Endothelial cell of umbilical vein (primary cell): ENCODE data around the gene MED23. TPM values are rescaled to one million over a fixed set of nuclear protein-coding genes. Genes with fewer than 3 reads are reported as not detected.

ENCODE experiments used
- BruUV-seq: library from RNA; stranded (reverse); fragments of 400-500 nt; replicated peaks from 2 replicates; lab custom pipeline; 2021; lab: Mats Ljungman, UMichigan
- CTCF ChIA-PET: fragments of 300-600, 350-600 bp; sonication (Branson Sonifier 250); formaldehyde crosslinking; loops from one replicate; lab custom pipeline; 2021; ENCODE audit warnings: antibody characterized with exemption, inconsistent platforms; lab: Charles Lee
- POLR2A ChIA-PET: fragments of 300-600, 350-600 bp; sonication (Branson Sonifier 250); formaldehyde crosslinking; loops from one replicate; lab custom pipeline; 2021; ENCODE audit warnings: antibody characterized with exemption, inconsistent platforms; lab: Charles Lee
- DNase-seq: peaks from one replicate; pipeline ENCODE4 v3.0.0-alpha.2; 2011; ENCODE audit warnings: low read depth, low spot score
- FAIRE-seq: peaks from 2 replicates; lab custom pipeline; 2011; peaks lifted over from hg19 to GRCh38; lab: Jason Lieb, UNC
- H2AFZ ChIP-seq: 2 replicates; pipeline ENCODE4 v1.6.0; 2012; ENCODE audit warnings: low read depth, low read length, control low read depth, inconsistent platforms
- H3K27ac ChIP-seq: 2 replicates; pipeline ENCODE4 v1.5.1; 2011; ENCODE audit warnings: low read depth, mild to moderate bottlenecking, control low read depth, low read length, moderate library complexity; ENCODE audit not compliant: insufficient read depth
- H3K27me3 ChIP-seq, 2 experiments: 2 replicates each; pipeline versions ENCODE4 v1.6.0 to v1.6.1; 2011; ENCODE audit warnings: low read length in 2 of 2, mixed read lengths in 1 of 2; ENCODE audit not compliant: control insufficient read depth in 2 of 2, insufficient read depth in 2 of 2
- H3K36me3 ChIP-seq, 2 experiments: 2 replicates in 1 of 2; 3 replicates in 1 of 2; pipeline ENCODE4 v1.5.1; 2011; ENCODE audit warnings: low read length in 2 of 2, mild to moderate bottlenecking in 1 of 2, moderate library complexity in 1 of 2; ENCODE audit not compliant: control insufficient read depth in 2 of 2, insufficient read depth in 2 of 2; ENCODE audit errors: extremely low read depth in 1 of 2
- H3K4me1 ChIP-seq: 3 replicates; pipeline ENCODE4 v1.5.1; 2011; ENCODE audit warnings: mild to moderate bottlenecking, low read length; ENCODE audit not compliant: control insufficient read depth, insufficient read depth; ENCODE audit errors: extremely low read depth
- H3K4me2 ChIP-seq: 2 replicates; pipeline ENCODE4 v1.6.1; 2011; ENCODE audit warnings: low read length, control low read depth, mixed read lengths; ENCODE audit not compliant: insufficient read depth
- H3K4me3 ChIP-seq, 3 experiments: fragments of 200-600 bp in 1 of 3; sonication (generic), shearing (Covaris generic) in 1 of 3; replicated peaks in 1 of 3; 2 replicates each; pipeline ENCODE4 v1.5.1; 2011 to 2016; ENCODE audit warnings: control low read depth in 3 of 3, low read length in 3 of 3, mild to moderate bottlenecking in 2 of 3, inconsistent platforms in 1 of 3, low read depth in 1 of 3, moderate library complexity in 1 of 3; ENCODE audit not compliant: insufficient read depth in 1 of 3
- H3K79me2 ChIP-seq: 2 replicates; pipeline ENCODE4 v1.6.0; 2012; ENCODE audit warnings: low read length, inconsistent platforms; ENCODE audit not compliant: control insufficient read depth, insufficient read depth
- H3K9ac ChIP-seq: replicated peaks from 2 replicates; pipeline ENCODE3; 2011; ENCODE audit warnings: low read length, control low read depth; ENCODE audit not compliant: insufficient read depth; ENCODE audit errors: extremely low read depth
- H3K9me1 ChIP-seq: replicated peaks from 3 replicates; pipeline ENCODE4 v1.6.0; 2011; ENCODE audit warnings: mild to moderate bottlenecking, low read length; ENCODE audit not compliant: control insufficient read depth, insufficient read depth; ENCODE audit errors: extremely low read depth
- H3K9me3 ChIP-seq: replicated peaks from 2 replicates; pipeline ENCODE4 v1.5.1; 2012; ENCODE audit warnings: low read length, inconsistent platforms; ENCODE audit not compliant: control insufficient read depth, insufficient read depth
- H4K20me1 ChIP-seq: replicated peaks from 2 replicates; pipeline ENCODE3; 2011; ENCODE audit warnings: mild to moderate bottlenecking, low read length; ENCODE audit not compliant: control insufficient read depth, insufficient read depth; ENCODE audit errors: extremely low read depth
- CTCF ChIP-seq, 2 donors: IDR thresholded peaks; 1 replicate in 1 of 2; 2 replicates in 1 of 2; pipeline ENCODE4 v1.5.1; 2011; ENCODE audit warnings: low read length in 2 of 2, mild to moderate bottlenecking in 2 of 2, moderate library complexity in 2 of 2, control low read depth in 1 of 2, inconsistent platforms in 1 of 2, low read depth in 1 of 2; ENCODE audit not compliant: insufficient read depth in 1 of 2; ENCODE audit errors: extremely low read depth in 1 of 2
- EZH2 ChIP-seq: IDR thresholded peaks from 2 replicates; pipeline ENCODE4 v1.6.1; 2012; ENCODE audit warnings: borderline replicate concordance, low read depth, mild to moderate bottlenecking, moderate library complexity, low read length, inconsistent platforms; ENCODE audit not compliant: severe bottlenecking
- FOS ChIP-seq: IDR thresholded peaks from 2 replicates; pipeline ENCODE4 v1.6.1; 2011; ENCODE audit warnings: mild to moderate bottlenecking, low read length, moderate library complexity, borderline replicate concordance; ENCODE audit not compliant: insufficient read depth
- GATA2 ChIP-seq: IDR thresholded peaks from 2 replicates; pipeline ENCODE4 v1.7.0; 2011; ENCODE audit warnings: low read depth, mild to moderate bottlenecking, moderate library complexity, mixed read lengths, low read length; ENCODE audit not compliant: insufficient read length, insufficient read depth
- JUN ChIP-seq: IDR thresholded peaks from 2 replicates; pipeline ENCODE4 v1.6.1; 2011; ENCODE audit warnings: borderline replicate concordance, low read depth; ENCODE audit not compliant: insufficient read length, insufficient read depth
- MAX ChIP-seq: IDR thresholded peaks from 2 replicates; pipeline ENCODE4 v1.6.1; 2011; ENCODE audit not compliant: insufficient read depth, insufficient read length
- MYC ChIP-seq: IDR thresholded peaks from one replicate; pipeline ENCODE4 v1.6.1; 2011; ENCODE audit warnings: mild to moderate bottlenecking, low read depth, low read length
- POLR2A ChIP-seq: IDR thresholded peaks from 2 replicates; pipeline ENCODE4 v1.6.1; 2012; ENCODE audit warnings: low read depth, mild to moderate bottlenecking, control low read depth, low read length
- POLR2AphosphoS5 ChIP-seq: IDR thresholded peaks from 2 replicates; pipeline ENCODE4 v1.6.1; 2012; ENCODE audit warnings: low read depth, mild to moderate bottlenecking, control low read depth, low read length, moderate library complexity; ENCODE audit not compliant: insufficient read depth
- dilution Hi-C: fragments of 300-500 bp; cut with MboI; formaldehyde crosslinking; loops from one replicate; pipeline ENCODE4 v1.15.0; 2019; ENCODE audit warnings: low sequenced_read_pairs; ENCODE audit not compliant: extremely low pct_ligation_motif_present
- intact Hi-C: fragments of 100-400 bp; cut with micrococcal nuclease; formaldehyde crosslinking; loops from one replicate; pipeline ENCODE4 v1.10.0; 2022
- polyA plus RNA-seq, 4 experiments: library from polyadenylated mRNA; depleted of rRNA in 3 of 4; stranded (reverse) in 3 of 4; unstranded in 1 of 4; fragments of >200 nt; gene quantifications; 2 replicates each; pipeline versions ENCODE4 v1.2.1 to v1.2.3, GENCODE V29; 2011 to 2012; ENCODE audit warnings: missing spikeins in 1 of 4
- total RNA-seq: library from RNA; stranded (reverse); gene quantifications from 2 replicates; pipeline ENCODE4 v1.2.3, GENCODE V29; 2021

The MED23 gene
- total and polyA plus RNA-seq, 2 donors (not counting 3 experiments of a cell fraction or from before 2014, with no cell fraction given) = 17.9 to 29.5 TPM

GRCh38 chr6:131635384-131636340 lies 7.6 kb upstream of the MED23 start:
- H3K9me3 ChIP-seq = no peaks in the 10 kb centered on the region
- H2AFZ ChIP-seq = no peak overlapping the region
- no peaks in the 10 kb centered on the region for H3K36me3 ChIP-seq
- FAIRE-seq (no peak), DNase-seq (no peak)
- no peaks in the 10 kb centered on the region for H3K79me2 ChIP-seq
- H3K9ac ChIP-seq = no peak overlapping the region
- ChIA-PET CTCF (no interaction called here), POLR2A (no interaction called here)
- no peak overlapping the region for H3K4me2 ChIP-seq
- no peaks in the 10 kb centered on the region for H3K9me1 ChIP-seq
- no peak overlapping the region for H3K4me3 ChIP-seq
- H3K27ac ChIP-seq = no peak overlapping the region
- intact Hi-C loops (no loop called here), dilution Hi-C loops (no loop called here)
- BruUV-seq = no TSS peak
- no peaks in the 10 kb centered on the region for H4K20me1 ChIP-seq
- TF ChIP-seq FOS (no peak), MYC (no peak), MAX (no peak), JUN (no peak), GATA2 (no peak), POLR2A (no peak), POLR2AphosphoS5 (no peak), EZH2 (no peak), CTCF (IDR thresholded peaks at IDR 0.05; ENCODE audit: extremely low read depth in 1 of 2, insufficient read depth in 1 of 2, low read depth in 1 of 2, low read length in 2 of 2) (no peak)
- H3K4me1 ChIP-seq = no peaks in the 10 kb centered on the region
- H3K27me3 ChIP-seq = peaks cover 9 to 14% of the 10 kb centered on the region in 2 experiments
